Liver (tissue), 3 donors: ENCODE data around the gene CDK17.

Source experiments
- GABPA ChIP-seq, 2 donors: IDR thresholded peaks in 1 of 2; conservative IDR thresholded peaks in 1 of 2; 2 replicates each; pipeline ENCODE4 v1.6.1; 2016; ENCODE audit warnings: antibody characterized with exemption in 2 of 2, mild to moderate bottlenecking in 1 of 2, moderate library complexity in 1 of 2
- JUND ChIP-seq, 2 donors: IDR thresholded peaks; 2 replicates each; pipeline ENCODE4 v1.6.1; 2016; ENCODE audit warnings: antibody characterized with exemption in 2 of 2
- YY1 ChIP-seq: IDR thresholded peaks from 2 replicates; pipeline ENCODE4 v1.6.1; 2016; ENCODE audit warnings: antibody characterized with exemption, mild to moderate bottlenecking
- TF ChIP-seq, protein P1 (sequence below): fragments of 150-350 bp; IDR thresholded peaks from 2 replicates; pipeline ENCODE4 v1.5.1; 2017; ENCODE audit warnings: improper control_type of control experiment, low read depth, low read length; ENCODE audit not compliant: missing input control
- donor health status: healthy.
- donor health status: healthy.

DNA sequence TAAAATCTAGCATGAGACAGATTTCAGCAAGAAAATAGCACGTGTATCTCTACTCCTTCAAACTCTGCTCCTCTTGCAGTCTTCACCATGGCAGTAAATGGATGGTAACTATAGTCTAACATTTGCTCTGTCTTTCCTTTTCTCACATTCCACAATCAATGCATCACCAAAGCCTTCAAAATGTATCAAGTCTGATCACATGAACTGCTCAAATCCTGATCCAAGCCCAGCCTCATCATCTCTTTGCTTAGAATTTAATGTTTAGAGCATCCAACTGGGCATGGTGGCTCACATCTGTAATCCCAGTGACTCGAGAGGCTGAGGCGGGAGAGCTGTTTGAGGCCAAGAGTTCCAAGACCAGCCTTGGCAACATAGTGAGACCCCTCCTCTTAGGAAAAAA, 45.9 kb downstream of the CDK17 start:
- TF ChIP-seq JUND (IDR thresholded peaks at IDR 0.05) (no peak), GABPA (IDR thresholded peaks at IDR 0.05 in 1 of 2, conservative IDR thresholded peaks at IDR 0.05 in 1 of 2) (no peak), YY1 (no peak)
- TF ChIP-seq, protein P1, sequence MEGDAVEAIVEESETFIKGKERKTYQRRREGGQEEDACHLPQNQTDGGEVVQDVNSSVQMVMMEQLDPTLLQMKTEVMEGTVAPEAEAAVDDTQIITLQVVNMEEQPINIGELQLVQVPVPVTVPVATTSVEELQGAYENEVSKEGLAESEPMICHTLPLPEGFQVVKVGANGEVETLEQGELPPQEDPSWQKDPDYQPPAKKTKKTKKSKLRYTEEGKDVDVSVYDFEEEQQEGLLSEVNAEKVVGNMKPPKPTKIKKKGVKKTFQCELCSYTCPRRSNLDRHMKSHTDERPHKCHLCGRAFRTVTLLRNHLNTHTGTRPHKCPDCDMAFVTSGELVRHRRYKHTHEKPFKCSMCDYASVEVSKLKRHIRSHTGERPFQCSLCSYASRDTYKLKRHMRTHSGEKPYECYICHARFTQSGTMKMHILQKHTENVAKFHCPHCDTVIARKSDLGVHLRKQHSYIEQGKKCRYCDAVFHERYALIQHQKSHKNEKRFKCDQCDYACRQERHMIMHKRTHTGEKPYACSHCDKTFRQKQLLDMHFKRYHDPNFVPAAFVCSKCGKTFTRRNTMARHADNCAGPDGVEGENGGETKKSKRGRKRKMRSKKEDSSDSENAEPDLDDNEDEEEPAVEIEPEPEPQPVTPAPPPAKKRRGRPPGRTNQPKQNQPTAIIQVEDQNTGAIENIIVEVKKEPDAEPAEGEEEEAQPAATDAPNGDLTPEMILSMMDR, result no peak
